OCI-LY3 (cell line): ENCODE measurements around the gene CTSL.

Experiments
- CTCF ChIP-seq: fragments of 200-600, 300-600 bp; sonication (generic); IDR thresholded peaks from 2 replicates; pipeline ENCODE4 v1.5.1; 2014; ENCODE audit warnings: antibody characterized with exemption, low read length, low read depth
- EZH2phosphoT487 ChIP-seq: fragments of 200-600 bp; shearing (Covaris generic); IDR thresholded peaks from 2 replicates; pipeline ENCODE4 v1.6.1; 2018; ENCODE audit warnings: antibody characterized with exemption, mixed run types, low read depth

GRCh38 chr9:87706066-87706739 lies 19.7 kb upstream of the CTSL start:
- no peak for TF ChIP-seq CTCF
- TF ChIP-seq EZH2phosphoT487: no peak
